ENCODE measurements around the gene CHID1.

Gene CHID1

DNA sequence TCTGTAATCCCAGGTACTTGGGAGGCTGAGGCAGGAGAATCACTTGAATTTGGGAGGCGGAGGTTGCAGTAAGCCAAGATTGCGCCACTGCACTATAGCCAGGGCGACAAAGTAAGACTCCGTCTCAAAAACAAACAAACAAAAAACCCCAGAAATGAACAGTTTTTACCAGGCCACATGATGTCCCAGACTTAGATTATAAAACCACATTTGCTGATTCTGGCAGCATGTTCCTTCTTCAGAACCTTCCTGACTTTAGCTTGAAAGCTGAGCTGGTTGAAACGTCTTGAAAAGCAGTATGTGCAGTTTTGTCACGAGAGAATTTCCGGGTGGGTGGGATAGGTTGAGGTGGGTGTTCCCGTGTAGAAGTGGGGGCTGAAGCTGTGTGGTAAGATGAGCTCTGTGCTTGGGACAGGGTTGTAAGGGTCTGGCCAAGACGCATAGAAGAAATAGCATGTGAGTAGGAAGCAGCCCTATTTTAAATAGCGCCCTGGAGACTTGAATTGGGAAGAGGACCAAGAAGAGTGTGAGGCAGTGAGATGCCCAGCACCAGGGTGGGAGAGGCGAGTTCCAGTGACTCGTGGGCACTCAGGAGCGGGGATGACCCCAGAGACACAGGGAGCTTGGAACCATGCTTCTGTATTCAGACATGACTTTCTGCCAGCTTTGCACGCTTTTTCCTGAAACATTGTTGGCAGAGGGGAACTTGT, 22.7 kb upstream of the CHID1 start:
- DNase-seq (ENCODE audit: low spot score) = no peak

DNA sequence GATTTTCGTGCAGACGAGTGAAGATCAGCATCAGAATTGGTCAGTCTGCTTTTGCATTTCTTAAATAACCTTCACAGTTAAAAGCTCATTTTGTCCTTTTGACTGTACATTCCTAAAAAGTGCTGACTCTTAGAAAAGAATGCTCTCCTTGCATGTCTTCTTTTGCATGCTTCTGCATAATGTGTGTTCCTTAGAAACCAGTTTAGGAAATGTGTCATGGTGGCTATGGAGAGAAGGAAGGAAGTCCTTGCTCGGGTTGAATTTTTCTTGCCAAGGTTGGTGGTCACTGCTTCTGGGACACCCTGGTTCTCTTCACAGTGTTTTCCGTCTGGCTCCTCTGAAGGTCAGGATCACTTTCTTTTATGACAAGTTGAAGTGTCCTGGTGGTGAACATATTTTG, 21.8 kb upstream of the CHID1 start:
- no peak for DNase-seq (ENCODE audit: low spot score)

DNA sequence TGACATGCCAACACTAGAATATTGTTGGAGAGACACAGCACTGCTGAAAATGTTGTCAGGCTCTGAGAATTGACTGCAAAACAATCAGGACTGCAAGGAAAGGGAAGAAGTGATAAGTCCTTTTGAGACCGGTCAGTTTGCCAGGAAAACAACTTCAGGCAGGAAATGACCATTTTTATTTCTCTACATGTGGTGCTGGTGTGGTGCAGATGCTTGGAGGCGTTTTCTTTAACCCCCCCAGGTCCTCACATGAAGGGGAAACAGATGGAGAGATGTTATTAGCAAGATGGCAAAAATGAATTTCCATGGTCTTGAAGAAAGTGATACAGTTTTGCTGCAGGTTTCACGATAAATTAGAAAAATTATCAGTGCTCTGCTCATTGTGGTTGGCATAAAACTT, 20.8 kb upstream of the CHID1 start:
- no peak for DNase-seq (ENCODE audit: low spot score)

DNA sequence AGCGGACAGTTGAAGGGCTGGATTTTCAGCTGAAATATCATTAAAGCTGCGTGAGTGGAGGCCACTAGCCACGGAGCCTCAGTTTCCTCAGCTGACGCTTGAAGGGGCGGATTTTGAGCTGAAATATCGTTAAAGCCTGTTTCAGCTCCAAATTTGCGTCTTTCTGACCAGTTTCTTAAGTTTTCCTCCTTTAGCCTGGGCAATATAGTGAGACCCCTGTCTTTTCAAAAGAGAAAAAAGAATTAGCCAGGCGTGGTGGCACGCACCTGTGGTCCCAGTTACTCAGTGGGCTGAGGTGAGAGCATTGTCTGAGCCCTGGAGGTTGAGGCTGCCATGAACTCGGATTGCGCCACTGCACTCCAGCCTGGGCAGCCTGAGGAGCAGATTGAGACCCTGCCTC, 18.8 kb upstream of the CHID1 start:
- DNase-seq (ENCODE audit: low spot score) = no peak

DNA sequence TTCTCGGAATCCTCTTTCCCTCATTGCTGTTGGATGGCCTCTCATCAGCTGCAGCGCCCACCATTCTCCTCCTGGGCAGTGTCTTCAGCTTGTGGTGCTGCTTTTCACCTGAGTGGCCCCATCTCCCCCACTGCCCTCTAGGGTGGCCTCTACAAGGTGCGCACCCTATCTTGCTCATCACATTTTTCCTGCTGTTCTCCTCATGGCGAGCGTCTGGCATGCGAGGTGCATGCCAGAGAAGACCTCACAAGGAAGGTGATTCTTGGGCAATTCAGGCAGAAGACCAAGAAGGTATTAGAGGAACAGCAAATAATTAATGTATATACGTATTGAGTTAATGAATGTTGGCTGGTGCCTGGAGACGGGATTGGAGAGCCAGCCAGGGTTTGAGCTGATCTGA, 18.2 kb upstream of the CHID1 start:
- no peak for DNase-seq (ENCODE audit: low spot score)

DNA sequence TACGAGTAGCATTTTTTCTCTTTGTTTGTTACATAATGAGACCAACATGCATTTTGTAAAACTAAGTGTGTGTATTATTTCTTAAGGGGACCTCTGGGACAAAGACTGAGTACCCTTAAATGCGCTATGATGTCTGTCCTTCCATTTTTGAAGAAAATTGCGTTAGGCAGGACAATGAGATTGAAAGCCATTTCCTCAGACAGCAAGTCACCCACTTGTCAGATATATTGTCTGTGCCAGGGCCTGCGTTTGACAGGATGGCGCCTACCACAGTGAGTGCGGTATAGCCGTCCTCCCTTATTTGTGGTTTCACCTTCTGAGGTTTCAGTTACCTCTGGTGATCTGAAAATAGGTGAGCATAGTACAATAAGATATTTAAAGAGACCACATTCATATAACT, 17.3 kb upstream of the CHID1 start:
- DNase-seq (ENCODE audit: low spot score) = no peak

DNA sequence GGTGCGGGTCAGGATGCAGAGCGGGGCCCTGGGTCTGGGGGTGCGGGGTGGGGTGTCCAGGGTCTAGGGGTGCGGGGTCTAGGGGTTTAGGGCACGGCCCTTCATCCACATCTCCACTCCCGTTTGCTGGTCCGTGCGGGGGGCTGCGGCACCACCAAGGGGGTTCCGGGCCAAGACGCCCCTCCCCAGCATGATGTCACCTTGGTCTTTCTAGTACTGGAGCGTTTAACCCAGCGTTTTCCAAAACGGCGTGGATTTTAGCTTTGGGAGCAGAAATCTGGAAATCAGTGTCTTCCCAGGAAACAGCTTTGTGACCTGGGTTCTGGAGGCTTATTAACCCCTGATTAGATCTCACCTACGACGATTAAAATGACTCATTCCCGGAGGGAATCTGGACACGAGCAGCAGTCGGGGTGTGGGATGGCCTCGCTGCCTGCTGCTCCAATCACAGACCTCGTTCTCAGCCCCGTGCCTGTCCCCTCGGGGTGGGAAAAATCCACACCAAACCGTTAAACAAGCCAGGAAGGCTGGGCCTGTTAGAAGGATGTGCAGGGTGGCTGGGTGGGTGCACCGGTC, 15.8 kb upstream of the CHID1 start:
- no peak for DNase-seq (ENCODE audit: low spot score)

DNA sequence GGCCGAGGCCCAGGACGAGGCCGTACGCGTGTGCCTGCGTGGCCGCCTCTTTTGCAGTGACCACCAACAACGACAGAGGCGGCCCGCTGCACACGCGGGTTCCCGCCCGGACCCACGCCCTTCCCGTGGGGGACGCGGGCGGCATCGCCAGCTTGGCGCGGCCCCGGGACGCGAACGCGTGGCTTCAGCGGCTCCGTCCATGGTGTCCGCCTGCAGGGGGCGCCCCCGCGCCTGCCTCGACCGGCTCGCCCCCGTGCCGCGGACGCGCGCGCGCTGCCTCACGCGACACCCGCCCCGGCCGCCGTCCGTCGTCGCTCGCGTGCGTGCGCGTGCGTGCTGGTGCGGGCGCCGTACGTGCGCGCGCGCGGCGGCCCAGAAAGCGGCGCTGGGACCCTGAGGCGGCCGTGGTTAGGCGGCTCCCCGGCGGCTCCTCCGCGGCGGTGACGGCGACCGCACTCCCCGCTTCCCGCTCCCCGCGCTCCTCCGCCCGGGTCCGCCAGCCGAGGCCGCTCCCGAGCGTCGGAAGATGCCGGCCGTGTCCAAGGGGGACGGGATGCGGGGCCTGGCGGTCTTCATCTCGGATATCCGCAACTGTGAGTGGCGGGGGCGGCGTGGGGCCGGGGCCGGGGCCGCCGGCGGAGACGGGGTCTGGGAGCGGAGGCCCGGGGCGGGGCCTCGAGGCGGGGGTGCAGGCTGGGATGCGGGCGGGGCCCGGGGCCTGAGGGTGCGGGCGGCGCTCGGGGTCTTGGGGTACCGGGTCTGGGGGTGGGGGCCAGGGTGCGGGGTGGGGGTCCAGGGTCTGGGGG, 15.1 kb upstream of the CHID1 start, which contains the start of gene AP2A2:
Gene AP2A2 (plus strand): TSS at position 375 of the 806 bp plus-strand sequence. CDS start 152 bp downstream, at position 527.
- DNase-seq (ENCODE audit: low spot score) = peak; percentile 93

DNA sequence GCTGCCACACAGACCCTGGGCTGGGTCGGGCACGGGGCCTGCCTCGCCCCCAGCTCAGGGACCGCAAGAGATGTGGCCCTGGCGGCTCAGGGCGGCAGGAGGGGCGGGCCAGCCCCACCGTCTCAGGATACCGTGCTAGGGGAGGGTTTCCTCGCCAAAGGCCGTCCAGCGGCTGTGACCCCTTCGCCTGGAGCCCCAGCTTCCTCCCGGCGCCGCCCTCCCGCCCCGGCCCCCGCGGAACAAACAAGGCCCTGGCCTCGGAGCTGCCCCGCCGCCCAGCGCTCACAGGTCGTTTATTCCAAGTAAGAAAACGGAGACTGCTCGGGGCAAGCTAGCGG, 14.5 kb upstream of the CHID1 start:
- DNase-seq (ENCODE audit: low spot score) = no peak

DNA sequence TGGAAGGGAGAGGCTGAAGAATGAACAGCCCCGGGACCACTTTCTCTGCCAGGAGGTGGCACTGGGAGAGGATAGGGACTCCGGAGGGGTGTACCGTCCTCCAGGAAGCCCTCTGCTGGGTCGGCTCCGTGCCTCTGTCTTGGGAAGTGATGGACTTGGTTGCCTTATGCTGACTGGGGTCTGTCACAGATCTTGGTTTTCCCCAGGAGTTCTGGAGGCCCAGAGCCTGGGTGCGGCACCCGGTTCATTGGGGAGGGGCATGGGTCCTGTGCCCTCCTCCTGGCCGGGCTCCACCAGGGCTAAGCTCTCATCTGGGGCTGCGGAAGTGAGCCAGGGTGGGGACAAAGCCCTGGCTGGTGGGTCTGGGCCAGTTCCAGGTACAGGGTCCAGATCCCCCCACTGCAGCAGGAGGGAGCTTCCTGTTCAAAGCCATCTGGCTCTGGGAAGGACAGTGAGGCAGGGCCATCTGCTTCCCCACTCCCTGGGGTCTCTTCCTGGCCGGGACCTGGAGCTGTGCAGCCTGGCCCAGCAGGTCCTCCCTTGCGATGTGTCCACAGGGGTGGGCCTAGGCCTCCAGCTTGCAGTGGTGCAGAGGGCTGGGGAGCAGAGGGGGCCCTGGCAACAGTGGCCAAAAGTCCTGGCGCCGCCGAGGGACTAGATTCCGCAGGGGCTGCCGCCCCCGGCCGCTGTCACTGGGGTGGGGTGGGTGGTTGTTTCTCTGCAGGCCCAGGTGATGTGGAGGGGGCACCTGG, 14.0 kb upstream of the CHID1 start:
- no peak for DNase-seq (ENCODE audit: low spot score)

DNA sequence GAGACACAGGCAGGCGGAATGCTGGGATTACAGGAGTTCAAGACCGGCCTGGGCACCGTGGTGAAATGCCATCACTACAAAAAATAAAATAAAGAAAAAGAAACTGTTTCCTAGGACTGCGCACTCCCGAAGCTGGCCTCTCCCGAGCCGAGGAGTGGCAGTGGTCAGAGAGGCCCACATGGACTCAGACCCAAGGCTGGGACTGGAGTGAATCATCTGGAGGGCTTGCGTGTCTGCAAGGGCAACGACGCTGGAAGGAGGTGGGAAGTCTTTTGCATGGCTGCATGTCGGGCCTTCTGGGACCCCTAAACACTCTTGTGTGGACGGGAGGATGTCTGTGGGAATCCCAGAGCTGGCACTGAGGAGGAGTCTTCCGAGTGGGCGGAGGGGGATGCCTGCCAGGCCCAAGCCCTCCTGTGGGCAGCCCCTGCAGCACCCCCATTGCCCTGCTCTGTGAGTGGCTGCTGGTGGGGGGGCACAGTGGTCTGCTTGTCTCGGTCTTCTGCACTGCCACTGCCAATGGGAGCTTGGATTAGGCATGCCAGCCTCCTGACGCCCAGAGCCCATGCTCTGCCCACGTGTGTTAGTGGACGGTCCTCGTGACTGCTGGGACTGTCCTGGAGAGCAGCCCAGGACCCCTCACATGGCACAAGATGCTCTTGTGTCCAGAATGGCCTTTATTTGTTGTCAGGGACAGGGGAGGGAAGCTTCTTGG, 13.2 kb upstream of the CHID1 start:
- DNase-seq (ENCODE audit: low spot score) = no peak

DNA sequence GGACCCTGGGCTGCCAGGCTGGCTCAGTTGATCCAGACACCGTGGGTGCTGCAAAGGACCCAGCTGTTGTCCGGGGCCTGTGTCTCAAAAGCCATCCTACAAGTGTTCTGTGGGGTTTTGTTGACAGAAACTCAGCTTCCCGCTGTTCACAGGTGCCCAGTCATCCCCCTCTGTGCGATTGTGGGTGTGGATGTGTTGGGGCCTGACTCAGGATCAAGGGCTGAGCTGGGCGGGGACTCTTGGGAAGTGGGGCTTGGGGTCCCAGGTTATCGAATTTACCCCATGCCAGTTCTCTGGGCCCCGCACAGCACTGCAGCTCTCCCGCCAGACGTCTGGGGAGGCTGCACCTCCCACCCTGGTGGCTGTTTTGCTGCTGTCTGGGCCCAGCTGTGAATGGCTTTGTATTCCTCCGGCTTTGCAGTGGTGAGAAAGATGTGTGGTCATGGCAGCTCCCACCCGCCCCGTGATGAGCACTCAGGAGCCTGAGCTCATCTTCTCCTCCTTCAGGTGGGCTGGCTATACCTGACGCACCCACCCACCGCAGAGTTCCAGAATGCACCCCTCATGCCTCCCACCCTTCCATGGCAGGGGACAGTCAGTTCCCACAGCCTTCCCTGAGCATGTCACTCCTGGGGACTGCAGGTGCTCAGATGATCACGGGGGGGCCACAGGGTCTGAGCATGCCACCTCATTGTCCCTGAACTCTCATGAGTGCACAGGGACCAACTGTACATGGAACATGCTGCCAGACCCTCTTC, 11.5 kb upstream of the CHID1 start:
- peak; percentile 27 for DNase-seq (ENCODE audit: low spot score)

DNA sequence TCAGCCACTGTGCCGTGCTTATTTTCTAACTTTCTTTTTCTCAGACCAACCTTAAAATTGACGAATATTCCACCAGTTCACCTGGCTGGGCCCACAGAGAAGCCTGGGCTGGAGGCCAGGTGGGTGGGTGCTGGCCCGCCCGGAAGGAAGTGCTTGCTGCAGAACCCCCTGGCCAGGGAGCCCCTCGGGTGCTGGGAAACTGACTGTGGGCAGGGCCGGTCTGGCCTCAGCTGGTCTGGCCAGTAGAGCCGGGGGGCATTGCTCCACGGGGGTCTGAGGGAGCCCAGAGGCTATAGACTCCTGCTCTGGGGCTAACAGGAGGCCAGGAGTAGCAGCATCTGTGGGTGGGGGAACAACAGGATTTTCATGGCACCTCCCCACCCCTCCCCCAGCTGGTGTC, 6.8 kb upstream of the CHID1 start:
- no peak for DNase-seq (ENCODE audit: low spot score)

DNA sequence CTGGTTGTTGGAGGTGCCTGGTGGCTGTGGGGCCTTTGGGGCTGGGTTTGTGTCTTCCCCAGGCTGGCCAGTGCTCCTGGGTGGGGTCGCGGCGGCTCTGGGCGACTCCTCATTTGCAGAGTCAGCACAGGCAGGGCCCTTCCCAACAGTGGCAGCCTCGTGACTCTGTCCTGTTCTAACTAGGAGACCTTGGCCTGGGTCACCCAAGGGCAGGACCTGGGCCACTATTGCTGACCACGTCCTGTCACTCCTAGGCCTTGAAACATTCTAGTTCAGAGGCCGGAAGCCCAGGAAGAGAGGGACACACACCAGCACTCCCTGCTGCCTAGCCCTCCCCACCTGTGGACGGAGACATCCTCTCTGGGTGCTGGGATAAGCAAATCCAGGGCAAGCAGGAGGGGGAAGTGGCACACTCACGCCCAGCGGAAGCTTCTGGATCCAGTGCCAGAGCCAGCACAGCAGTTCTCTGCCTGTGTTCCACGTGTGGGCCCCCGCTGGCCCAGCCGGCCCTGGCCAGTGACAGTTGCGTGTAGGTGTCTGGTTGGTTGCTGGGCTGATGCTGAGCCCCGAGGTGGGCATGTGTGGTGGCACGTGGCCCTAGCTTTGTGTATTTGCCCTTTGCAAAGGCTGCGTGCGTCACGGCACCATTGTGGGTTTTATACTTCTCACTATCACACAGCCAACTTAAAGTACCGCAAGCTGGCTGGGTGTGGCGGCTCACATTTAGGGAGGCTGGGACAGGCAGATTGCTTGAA, 4.3 kb upstream of the CHID1 start:
- DNase-seq (ENCODE audit: low spot score) = peak; percentile 81

DNA sequence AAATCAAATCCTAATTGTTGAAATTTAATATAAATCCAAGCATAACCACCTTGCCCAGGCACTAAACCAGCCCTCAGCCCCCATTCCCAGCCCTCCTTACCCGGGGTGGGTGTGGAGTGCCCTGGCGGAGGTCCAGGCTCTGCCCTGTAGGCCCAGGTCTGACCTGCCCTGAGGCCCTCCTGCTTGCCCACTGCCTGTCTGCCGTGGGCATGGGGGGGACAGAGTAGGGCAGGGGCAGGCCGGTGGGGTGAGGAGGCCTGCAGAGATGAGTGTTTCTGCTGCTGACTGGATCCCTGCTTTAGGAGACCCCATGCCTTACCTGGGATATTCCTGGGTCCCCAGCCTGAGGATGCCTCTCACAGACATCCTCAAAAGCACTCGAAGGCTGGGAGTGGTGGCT, 3.6 kb upstream of the CHID1 start:
- no peak for DNase-seq (ENCODE audit: low spot score)

DNA sequence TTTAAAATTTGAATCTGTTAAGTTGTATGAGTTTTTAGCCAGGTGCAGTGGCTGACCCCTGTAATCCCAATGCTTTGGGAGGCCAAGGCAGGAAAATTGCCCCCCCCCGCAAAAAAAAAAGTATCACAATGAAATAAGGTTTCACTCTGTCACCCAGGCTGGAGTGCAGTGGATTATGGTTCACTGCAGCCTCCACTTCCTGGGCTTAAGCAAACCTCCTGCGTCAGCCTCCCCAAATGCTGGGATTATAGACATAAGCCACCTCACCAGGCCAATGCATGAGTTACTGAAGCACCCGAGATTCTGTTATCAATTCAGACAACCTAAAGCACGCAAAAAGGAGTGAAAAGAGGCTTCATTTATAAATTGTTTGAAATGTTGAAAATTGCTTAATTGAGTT, 2.4 kb upstream of the CHID1 start:
- no peak for DNase-seq (ENCODE audit: low spot score)

DNA sequence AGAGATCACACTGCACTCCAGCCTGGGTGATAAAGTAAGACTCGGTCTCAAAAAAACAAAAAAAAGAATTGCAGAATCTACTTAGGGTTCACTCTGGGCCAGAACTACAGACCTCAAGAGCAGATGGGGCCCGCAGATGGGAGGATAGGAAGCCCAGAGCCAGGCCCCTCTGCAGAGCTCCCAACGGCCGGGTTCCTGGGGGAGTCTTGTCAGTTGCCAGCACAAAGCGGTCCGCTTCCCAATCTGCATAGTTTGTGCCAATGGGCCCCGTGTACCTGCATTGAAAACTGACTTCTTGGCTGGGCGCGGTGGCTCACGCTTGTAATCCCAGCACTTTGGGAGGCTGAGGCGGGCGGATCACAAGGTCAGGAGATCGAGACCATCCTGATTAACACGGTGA, 1.7 kb upstream of the CHID1 start:
- no peak for DNase-seq (ENCODE audit: low spot score)

DNA sequence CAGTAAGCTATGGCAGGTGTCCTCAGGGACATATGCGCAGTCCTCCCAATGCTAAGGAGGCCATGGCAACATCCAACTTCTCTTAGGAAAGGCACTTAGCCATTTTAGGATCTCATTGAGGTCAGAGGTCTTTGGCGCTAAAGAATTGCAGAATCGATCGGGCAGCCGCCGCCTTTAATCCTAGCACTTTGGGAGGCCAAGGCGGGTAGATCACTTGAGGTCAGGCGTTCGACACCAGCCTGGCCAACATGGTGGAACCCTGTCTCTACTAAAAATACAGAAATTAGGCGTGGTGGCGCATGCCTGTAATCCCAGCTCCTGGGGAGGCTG, 1.2 kb upstream of the CHID1 start:
- DNase-seq (ENCODE audit: low spot score) = no peak

DNA sequence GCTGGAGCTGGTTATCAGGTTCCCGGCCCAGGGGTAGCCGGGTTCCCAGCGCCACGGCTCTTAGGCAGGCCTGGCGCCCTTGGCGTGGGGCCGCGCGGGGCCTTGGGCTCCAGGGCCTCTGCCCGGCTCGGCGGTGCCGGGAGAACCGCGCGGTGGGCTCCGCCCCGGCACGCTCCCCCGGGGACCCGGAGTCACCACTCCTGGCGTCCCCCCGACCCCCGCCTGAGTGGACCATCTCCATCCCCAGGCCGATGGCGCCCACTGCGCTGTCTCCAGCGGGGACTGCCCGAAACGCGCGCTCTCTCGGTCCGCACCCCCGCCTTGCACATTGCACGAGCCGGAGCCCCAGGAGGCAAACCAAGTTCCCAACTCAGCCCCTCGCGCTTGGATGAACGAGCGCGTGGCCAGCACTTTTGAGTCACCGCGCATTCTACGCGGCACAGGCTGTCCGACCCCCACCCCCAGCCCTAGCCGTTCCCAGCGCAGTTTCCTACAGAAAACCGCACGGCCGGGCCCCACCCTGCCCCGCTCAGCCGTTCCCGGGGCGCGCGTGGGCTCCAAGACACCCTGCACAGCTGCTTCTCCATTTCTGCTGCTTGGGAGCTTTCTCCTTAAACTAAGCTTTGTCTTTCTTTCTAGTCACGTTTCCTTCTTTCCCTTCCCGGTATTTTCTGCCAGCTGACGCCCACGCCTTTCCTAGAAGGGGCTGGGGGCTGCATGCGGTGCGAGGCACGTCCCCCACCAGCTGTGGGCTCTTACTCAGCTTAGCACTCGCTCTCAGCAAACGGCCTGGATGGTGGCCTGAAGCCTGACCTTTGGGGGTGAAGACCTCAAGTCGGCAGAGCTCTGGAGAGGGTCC, 650 bp upstream of the CHID1 start:
- peak; percentile 37 for DNase-seq (ENCODE audit: low spot score)
